Cardiac muscle cell (in vitro differentiated cells and primary cell): ENCODE data around the gene ADCY5. TPM values are rescaled to one million over a fixed set of nuclear protein-coding genes. Genes with fewer than 3 reads are reported as not detected.

Experiments
- DNase-seq, 2 donors: peaks; one replicate each; pipeline versions ENCODE4 v3.0.0 to v3.0.0-alpha.2; 2010 to 2017; ENCODE audit warnings: low read depth in 1 of 2, low spot score in 1 of 2
- H3K27ac ChIP-seq: fragments of 200-600 bp; sonication (generic); 2 replicates; pipeline ENCODE4 v1.5.1; 2016
- H3K27me3 ChIP-seq: fragments of 200-600 bp; sonication (generic); 2 replicates; pipeline ENCODE4 v1.6.0; 2016; ENCODE audit warnings: control low read depth
- H3K36me3 ChIP-seq: fragments of 200-600 bp; sonication (generic); 2 replicates; pipeline ENCODE4 v1.5.1; 2016; ENCODE audit warnings: control low read depth
- H3K4me1 ChIP-seq: fragments of 200-600 bp; sonication (generic); 2 replicates; pipeline ENCODE4 v1.8.1; 2017; ENCODE audit warnings: low read depth, mild to moderate bottlenecking, mixed run types
- H3K4me3 ChIP-seq: fragments of 200-600 bp; sonication (generic); 2 replicates; pipeline ENCODE4 v1.5.1; 2016; ENCODE audit warnings: mild to moderate bottlenecking
- H3K9me3 ChIP-seq: fragments of 200-600 bp; sonication (generic); 2 replicates; pipeline ENCODE4 v1.5.1; 2017; ENCODE audit warnings: low read depth, mild to moderate bottlenecking, control low read depth
- CTCF ChIP-seq: IDR thresholded peaks from 2 replicates; pipeline ENCODE4 v1.5.1; 2012; ENCODE audit warnings: low read depth, mild to moderate bottlenecking, low read length
- polyA plus RNA-seq: library from polyadenylated mRNA; unstranded; fragments of >200 nt; fragmentation: Nextera tagmentation; extraction: Ambion mirVana; gene quantifications from 2 replicates; pipeline ENCODE4 v1.2.1, GENCODE V29; 2016
- total RNA-seq: library from RNA; depleted of rRNA; stranded (reverse); fragments of >200 nt; gene quantifications from 2 replicates; pipeline ENCODE4 v1.2.3, GENCODE V29; 2016

The ADCY5 gene
- total and polyA plus RNA-seq, 2 experiments from 2014 or later = 38.4 to 93.7 TPM

- TF ChIP-seq CTCF = no peak
- no peak for DNase-seq
- H3K9me3 ChIP-seq = no peaks in the 10 kb centered on the region
- H3K4me3 ChIP-seq = no peak overlapping the region
- no peak overlapping the region for H3K27ac ChIP-seq
- peaks cover 6% of the 10 kb centered on the region for H3K4me1 ChIP-seq
- no peaks in the 10 kb centered on the region for H3K27me3 ChIP-seq
- no peaks in the 10 kb centered on the region for H3K36me3 ChIP-seq
Observed at GRCh38 chr3:123262868-123263267, 186.0 kb downstream of the ADCY5 start.

- no peaks in the 10 kb centered on the region for H3K27me3 ChIP-seq
- no peaks in the 10 kb centered on the region for H3K36me3 ChIP-seq
- DNase-seq = no peak
- H3K4me1 ChIP-seq = peaks cover 6% of the 10 kb centered on the region
- H3K9me3 ChIP-seq = no peaks in the 10 kb centered on the region
- H3K27ac ChIP-seq = no peak overlapping the region
- H3K4me3 ChIP-seq = no peak overlapping the region
- TF ChIP-seq CTCF = no peak
Observed at GRCh38 chr3:123262226-123262625, 186.7 kb downstream of the ADCY5 start.

- no peak for DNase-seq
- no peak overlapping the region for H3K4me3 ChIP-seq
- no peak for TF ChIP-seq CTCF
Observed at GRCh38 chr3:123261666-123262065, 187.2 kb downstream of the ADCY5 start.

GRCh38 chr3:123258811-123259420 lies 190.0 kb downstream of the ADCY5 start:
- TF ChIP-seq CTCF = peak; percentile 68
- peak; percentile 47 to 80 for DNase-seq
- peaks cover 6% of the 10 kb centered on the region for H3K4me1 ChIP-seq

More at GRCh38 chr3:123261666-123262065, 187.2 kb downstream of the ADCY5 start:
- no peak overlapping the region for H3K27ac ChIP-seq
- no peaks in the 10 kb centered on the region for H3K9me3 ChIP-seq
- H3K27me3 ChIP-seq = no peaks in the 10 kb centered on the region
- no peaks in the 10 kb centered on the region for H3K36me3 ChIP-seq
- H3K4me1 ChIP-seq = peaks cover 6% of the 10 kb centered on the region

GRCh38 chr3:123258359-123258758 lies 190.5 kb downstream of the ADCY5 start:
- Histone ChIP-seq H3K27ac (no peak overlapping the region), H3K27me3 (no peaks in the 10 kb centered on the region), H3K4me3 (no peak overlapping the region), H3K4me1 (peaks cover 6% of the 10 kb centered on the region), H3K9me3 (no peaks in the 10 kb centered on the region), H3K36me3 (no peaks in the 10 kb centered on the region)
- DNase-seq = no peak
- no peak for TF ChIP-seq CTCF

More at GRCh38 chr3:123258811-123259420, 190.0 kb downstream of the ADCY5 start:
- Histone ChIP-seq H3K4me3 (no peak overlapping the region), H3K36me3 (no peaks in the 10 kb centered on the region), H3K27ac (no peak overlapping the region), H3K27me3 (no peaks in the 10 kb centered on the region), H3K9me3 (no peaks in the 10 kb centered on the region)

GRCh38 chr3:123256256-123256655 lies 192.6 kb downstream of the ADCY5 start:
- no peak overlapping the region for H3K27ac ChIP-seq

More at GRCh38 chr3:123256256-123256655, 192.6 kb downstream of the ADCY5 start:
- H3K36me3 ChIP-seq = no peaks in the 10 kb centered on the region
- H3K27me3 ChIP-seq = no peaks in the 10 kb centered on the region
- TF ChIP-seq CTCF = no peak
- H3K9me3 ChIP-seq = no peaks in the 10 kb centered on the region
- H3K4me1 ChIP-seq = peaks cover 6% of the 10 kb centered on the region
- no peak for DNase-seq
- no peak overlapping the region for H3K4me3 ChIP-seq
